Activated T-helper 17 cell treated with anti-CD3 and anti-CD28 coated beads, Interleukin-2, amount 50 U/mL, for 72 hours (primary cell): ENCODE results near the gene IFNGR1. TPM values are rescaled to one million over a fixed set of nuclear protein-coding genes. Genes with fewer than 3 reads are reported as not detected.

ENCODE experiments used
- ATAC-seq: fragments of 150-1000 bp; cut with Tn5 transposase; replicated peaks from 2 replicates; pipeline ENCODE4 v1.10.0; 2021; ENCODE audit warnings: mild to moderate bottlenecking, moderate library complexity
- H3K27ac Mint-ChIP-seq: one replicate; pipeline ENCODE4 v1.8.0; 2022; ENCODE audit warnings: mixed read lengths
- H3K27me3 Mint-ChIP-seq: one replicate; pipeline ENCODE4 v1.8.0; 2022; ENCODE audit warnings: mixed read lengths
- H3K36me3 Mint-ChIP-seq: one replicate; pipeline ENCODE4 v1.8.0; 2022; ENCODE audit warnings: low read depth, mild to moderate bottlenecking, mixed read lengths
- H3K4me1 Mint-ChIP-seq: one replicate; pipeline ENCODE4 v1.8.0; 2022; ENCODE audit warnings: mixed read lengths
- H3K4me3 Mint-ChIP-seq: one replicate; pipeline ENCODE4 v1.8.0; 2022; ENCODE audit warnings: mild to moderate bottlenecking, mixed read lengths
- H3K9me3 Mint-ChIP-seq: one replicate; pipeline ENCODE4 v1.8.0; 2022; ENCODE audit warnings: mixed read lengths
- total RNA-seq, 2 donors: library from RNA; stranded (reverse); gene quantifications; one replicate each; pipeline ENCODE4 v1.2.3, GENCODE V29; 2022

The IFNGR1 gene
- total RNA-seq, 2 donors from 2014 or later = 20.9 to 26.9 TPM

DNA sequence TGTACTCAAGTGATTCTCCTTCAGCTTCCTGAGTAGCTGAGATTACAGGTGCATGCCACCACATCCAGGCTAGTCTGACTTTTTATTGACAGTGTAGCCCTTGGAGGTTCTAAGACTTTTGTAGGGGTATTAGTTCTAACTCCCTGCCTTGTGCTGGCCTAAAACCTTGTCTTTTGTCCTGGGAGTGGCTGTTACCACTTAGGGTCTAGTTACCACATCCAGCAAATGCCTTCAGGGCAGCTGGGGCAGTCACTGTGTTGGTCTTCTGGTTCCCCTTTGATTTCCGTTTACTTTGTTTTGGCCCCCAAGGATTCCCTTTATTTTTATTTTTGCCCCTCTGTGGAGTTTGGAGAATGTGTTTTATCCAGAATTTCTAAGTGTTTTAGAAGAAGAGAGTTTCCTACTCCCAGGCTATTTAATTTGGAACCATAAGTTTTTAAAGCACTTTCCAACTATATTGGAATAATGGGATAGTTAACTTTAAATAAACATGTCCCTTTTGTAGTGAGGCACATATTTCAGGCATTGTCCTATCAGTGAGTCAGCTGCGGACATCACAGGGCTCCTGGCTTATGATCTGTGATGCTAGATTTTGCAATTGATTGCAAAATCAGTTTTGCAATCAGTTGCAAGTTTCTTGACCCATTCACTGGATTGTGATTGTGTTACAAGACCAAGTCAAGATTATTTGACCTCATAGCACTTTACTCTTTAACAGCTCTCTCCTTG lies 70.7 kb downstream of the IFNGR1 start:
- ATAC-seq = no peak
- no peaks in the 10 kb centered on the region for H3K36me3 Mint-ChIP-seq

More for the DNA sequence above, 70.7 kb downstream of the IFNGR1 start:
- Mint-ChIP-seq H3K27ac (no peak overlapping the region), H3K9me3 (no peaks in the 10 kb centered on the region), H3K4me1 (no peaks in the 10 kb centered on the region), H3K4me3 (no peak overlapping the region), H3K27me3 (no peaks in the 10 kb centered on the region)

Other genes with a start within 250 kb of the IFNGR1 start
- under 1 TPM in 1 of 2 donors, not detected in 1; 0.06 TPM for gene IL20RA, start 174.4 kb downstream of the IFNGR1 start, total RNA-seq
- gene IL22RA2, start 45.7 kb downstream of the IFNGR1 start, total RNA-seq = not detected